Omental fat pad (tissue), 4 donors: ENCODE data around the gene BAIAP2L2. TPM values are rescaled to one million over a fixed set of nuclear protein-coding genes. Genes with fewer than 3 reads are reported as not detected.

ENCODE experiments used
- ATAC-seq: fragments of 150-250 bp; one replicate; pipeline ENCODE4 v1.9.1; 2016; ENCODE audit warnings: mild to moderate bottlenecking, moderate library complexity; ENCODE audit not compliant: low FRiP score
- DNase-seq: peaks from one replicate; pipeline ENCODE4 v3.0.0-alpha.2; 2019; ENCODE audit warnings: low spot score
- total RNA-seq, 4 donors: library from RNA; depleted of rRNA; stranded (reverse); fragments of >200 nt; gene quantifications; one replicate each; pipeline ENCODE4 v1.1.0, GENCODE V29; 2016
- TF ChIP-seq, protein P1 (sequence below), 3 donors: fragments of 450-650 bp; IDR thresholded peaks; one replicate each; pipeline ENCODE4 v1.5.1; 2016 to 2017; ENCODE audit warnings: antibody characterized with exemption in 3 of 3, mild to moderate bottlenecking in 3 of 3, moderate library complexity in 2 of 3

The BAIAP2L2 gene
- total RNA-seq, 4 donors from 2014 or later = 2.6 to 4.3 (median 3.2) TPM

DNA sequence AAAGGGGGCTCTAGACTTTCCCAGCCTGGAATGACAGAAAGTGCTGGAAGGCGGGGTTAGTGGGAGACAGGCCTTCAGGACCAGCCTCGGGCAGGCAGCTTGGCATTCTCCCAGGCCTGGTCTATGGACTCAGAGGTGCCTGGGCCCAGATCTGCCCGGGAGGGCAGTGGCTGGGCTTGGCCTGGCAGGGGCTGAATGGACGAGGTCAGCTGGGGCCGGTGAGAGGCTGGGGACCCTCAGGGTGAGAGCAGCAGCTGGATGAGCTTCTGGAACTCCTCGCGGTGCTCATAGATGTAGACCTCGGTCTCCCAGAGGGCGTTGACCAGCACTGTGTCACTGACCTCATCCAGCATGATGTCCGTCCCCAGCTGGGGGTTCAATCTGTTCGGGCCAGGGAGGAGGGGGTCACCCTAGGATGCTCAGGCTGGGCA, 1.5 kb upstream of the BAIAP2L2 start:
- no peak for DNase-seq
- TF ChIP-seq, protein P1, sequence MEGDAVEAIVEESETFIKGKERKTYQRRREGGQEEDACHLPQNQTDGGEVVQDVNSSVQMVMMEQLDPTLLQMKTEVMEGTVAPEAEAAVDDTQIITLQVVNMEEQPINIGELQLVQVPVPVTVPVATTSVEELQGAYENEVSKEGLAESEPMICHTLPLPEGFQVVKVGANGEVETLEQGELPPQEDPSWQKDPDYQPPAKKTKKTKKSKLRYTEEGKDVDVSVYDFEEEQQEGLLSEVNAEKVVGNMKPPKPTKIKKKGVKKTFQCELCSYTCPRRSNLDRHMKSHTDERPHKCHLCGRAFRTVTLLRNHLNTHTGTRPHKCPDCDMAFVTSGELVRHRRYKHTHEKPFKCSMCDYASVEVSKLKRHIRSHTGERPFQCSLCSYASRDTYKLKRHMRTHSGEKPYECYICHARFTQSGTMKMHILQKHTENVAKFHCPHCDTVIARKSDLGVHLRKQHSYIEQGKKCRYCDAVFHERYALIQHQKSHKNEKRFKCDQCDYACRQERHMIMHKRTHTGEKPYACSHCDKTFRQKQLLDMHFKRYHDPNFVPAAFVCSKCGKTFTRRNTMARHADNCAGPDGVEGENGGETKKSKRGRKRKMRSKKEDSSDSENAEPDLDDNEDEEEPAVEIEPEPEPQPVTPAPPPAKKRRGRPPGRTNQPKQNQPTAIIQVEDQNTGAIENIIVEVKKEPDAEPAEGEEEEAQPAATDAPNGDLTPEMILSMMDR (IDR thresholded peaks at IDR 0.05) = no peak
- ATAC-seq = no peak

DNA sequence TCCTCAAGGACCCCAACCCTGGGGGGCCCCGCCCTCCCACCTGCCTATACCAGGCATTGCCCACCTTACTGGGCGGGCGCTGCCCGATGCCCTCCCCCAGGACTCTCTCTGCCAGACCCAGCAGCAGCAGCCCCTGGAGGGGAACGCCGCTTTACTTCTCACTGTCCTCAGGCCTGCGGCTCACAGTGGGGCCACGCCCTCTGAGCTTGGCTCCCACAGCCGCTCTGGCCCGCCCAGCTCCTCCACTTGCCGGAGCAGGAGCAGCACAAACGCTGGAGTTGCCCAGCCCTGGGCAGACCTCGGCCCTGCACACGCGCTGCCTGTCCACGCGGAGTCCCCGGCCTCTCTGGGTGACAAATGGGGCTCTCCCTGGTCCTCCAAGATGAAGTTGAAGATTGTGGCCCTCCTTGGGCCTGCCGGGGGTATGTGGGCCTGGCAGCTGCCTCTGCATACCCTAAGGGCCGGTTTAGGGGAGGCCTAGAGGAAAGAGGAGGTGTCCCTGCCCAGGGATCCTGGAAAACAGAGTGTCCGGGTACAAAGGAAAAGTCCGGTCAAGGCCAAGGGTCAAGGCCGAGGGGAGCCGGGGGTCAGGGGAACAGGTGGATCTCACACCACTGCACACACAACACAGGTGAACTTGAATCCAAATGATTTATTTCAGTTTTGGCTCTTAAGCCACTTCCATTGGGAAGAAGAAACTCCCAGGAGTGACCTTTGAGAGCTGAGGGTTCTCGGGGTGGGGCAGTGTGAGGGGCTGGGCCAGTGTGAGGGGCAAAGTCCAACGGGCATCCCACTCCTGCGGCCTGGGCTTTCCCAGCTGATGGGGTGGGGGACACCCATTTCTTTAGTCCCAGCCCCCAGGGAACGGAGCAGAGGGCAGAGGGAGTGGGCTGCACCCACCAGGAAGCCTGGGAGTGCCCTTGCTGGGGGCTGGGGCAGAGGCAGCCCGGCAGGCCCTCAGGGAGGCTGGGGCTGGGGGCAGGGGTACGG, 674 bp upstream of the BAIAP2L2 start:
- TF ChIP-seq, protein P1 (IDR thresholded peaks at IDR 0.05) = no peak
- no peak for DNase-seq

DNA sequence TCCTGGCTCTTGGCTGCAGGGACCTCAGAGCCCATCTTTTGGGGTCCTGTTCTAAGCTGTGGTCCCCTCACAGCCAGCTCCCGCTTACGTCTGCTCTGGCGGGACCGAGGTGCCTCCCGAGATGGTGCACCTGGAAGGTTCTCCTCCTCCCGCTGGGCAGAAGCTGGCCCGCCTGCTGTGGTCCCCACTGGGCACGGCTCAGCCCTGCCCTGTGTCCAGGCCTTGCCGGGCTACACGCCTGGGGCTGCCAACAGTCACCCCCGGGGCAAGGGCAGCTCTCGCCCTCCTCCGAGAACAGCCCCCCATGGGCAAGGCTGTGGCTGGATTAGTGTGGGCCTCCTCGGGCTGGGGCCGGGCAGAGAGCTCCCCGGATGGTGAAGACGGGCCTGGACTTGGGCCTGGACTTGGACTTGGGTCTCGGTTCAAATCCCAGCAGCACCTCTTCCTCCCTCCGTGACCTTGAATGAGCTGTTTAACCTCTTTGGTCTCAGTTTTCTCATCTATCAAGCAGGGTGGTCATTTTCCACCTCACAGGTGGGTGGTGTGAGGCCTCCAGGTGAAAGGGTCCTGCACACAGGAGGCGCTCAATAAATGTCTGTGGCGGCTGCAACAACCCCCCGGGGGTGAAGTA, 998 bp downstream of the BAIAP2L2 start:
- no peak for ATAC-seq
- TF ChIP-seq, protein P1 (IDR thresholded peaks at IDR 0.05) = no peak
- no peak for DNase-seq

More for the DNA sequence above, 674 bp upstream of the BAIAP2L2 start:
- ATAC-seq = no peak

DNA sequence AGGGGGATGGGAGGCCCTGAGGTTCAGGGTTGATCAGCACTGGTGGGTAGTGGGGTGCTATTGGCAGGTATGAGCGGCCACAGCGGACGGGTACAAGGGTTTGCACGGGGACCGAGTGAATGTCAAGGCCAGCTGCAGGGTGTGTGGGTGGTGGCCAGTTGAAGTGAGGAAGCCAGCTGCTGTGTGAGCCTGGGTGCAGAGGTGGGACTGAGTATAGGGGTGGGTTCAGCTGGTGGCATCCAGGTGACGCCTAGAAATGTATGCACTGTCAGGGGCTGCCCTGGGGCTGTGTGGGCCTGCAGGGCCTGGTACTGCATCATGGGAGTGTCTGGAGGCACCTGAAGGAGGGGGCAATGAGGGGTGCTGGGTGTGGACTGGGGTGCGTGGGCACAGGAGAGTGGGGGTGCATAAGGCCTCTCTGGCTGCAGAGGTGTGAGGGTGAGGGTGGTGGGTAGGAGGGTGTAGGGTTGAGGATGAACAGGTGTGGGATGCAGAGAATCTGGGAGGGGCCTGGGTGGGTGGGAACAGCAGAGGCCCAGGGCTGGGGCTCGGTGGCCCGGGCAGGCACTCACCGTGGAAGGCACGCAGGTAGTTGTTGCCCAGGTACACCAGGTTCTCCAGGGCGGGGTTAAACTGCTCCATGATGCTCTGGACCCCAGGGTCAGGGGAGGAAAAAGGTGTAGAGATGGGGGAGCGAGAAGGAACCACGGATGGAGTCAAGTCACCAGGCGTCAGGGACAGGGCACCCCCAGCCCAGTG, 1.7 kb downstream of the BAIAP2L2 start:
- ATAC-seq (no peak), DNase-seq (no peak)
- TF ChIP-seq, protein P1 (IDR thresholded peaks at IDR 0.05) = no peak

DNA sequence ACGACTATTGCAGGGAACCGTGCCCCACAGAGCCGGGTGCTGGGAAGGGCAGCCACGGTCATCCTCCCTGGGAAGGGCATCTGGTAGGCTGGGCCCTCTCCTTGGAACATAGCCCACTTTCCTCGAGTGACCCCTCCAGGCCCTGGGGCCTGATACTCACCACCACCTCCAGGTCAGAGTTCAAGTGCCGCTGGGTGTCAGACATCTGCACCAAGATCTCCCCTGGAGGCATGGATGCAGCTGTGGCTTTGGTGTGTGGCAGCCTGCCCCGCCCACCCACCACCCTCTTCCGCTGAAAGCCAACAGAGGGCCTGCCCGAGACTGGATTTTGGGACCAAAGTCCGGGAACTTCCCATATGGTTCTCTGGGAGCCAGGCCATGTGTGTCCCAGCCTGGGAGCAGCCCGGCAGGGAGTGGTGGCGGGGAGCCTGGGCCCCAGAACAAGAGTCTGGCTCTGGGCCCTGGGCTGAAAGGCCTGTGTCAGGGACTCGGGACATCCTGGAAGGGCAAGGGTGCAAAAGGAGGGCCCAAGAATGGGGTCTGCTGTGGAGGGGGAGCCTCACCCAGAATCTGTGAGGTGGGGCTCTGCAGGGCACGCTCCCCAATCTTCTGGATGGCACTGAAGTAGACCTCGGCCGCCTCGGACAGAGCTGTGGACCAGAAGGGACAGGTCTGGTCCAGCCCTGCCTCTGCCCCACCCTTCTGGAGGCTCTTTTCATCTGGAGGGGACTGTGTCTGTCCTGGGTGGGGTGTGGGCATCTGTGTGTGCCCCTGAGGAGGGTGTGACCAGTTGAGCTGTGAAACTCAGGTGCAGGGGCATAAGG, 2.6 kb downstream of the BAIAP2L2 start:
- ATAC-seq = no peak
- no peak for DNase-seq
- TF ChIP-seq, protein P1 (IDR thresholded peaks at IDR 0.05) = no peak
